Measurements from ENCODE around the gene MPV17. TPM values are rescaled to one million over a fixed set of nuclear protein-coding genes. Genes with fewer than 3 reads are reported as not detected.
"Not testable (repeated sequence)": the region's sequence is repeated elsewhere in the genome, so short reads cannot be mapped to it uniquely, and the experiment has no call there.

MPV17 gene
- total RNA-seq, 6 experiments from 2014 or later: 72.5 to 89.8 (median 83.5) TPM

DNA sequence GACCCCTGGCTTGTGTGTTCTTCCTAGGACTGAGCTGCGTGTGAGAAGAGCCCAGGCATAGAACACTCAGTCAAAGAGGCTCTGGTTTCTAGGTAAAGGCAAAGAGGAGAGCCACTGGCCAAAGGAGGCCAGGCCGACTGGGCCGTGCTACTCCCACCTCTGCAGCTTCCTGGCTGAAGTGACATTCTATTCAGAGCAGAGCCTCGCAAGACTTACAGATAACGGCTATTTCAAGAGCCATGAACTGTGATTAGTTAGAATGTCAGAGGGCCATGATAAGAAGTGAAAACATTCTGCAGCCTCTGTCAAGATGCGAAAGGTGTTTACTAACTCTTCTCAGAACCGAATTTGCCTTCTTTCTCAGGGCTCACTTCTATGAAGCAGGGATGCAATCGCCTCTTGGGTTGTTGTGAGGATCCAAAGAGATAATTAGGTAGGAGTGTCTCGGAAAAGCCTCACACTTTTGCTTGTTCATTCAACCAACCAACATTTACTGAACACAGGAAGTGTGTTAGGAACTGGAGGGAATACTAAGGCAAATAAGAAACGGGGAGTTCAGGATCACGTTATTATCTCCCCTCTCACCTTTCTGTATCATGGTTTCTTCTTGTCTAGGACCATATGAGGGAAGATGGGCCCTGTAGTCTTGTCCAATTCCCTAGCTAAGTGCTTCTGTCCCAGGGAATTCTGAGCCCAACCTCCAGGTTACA is 51.1 kb downstream of the MPV17 start:
- Mint-ChIP-seq H3K4me1 (ENCODE audit: low read depth) (peaks cover 16% of the 10 kb centered on the region), H3K36me3 (ENCODE audit: low read depth) (no peaks in the 10 kb centered on the region), H3K27me3 (ENCODE audit: insufficient read depth) (peaks cover 12% of the 10 kb centered on the region), H3K27ac (no peak overlapping the region), H3K9me3 (no peaks in the 10 kb centered on the region), H3K4me3 (no peak overlapping the region)
- TF ChIP-seq, protein P1, sequence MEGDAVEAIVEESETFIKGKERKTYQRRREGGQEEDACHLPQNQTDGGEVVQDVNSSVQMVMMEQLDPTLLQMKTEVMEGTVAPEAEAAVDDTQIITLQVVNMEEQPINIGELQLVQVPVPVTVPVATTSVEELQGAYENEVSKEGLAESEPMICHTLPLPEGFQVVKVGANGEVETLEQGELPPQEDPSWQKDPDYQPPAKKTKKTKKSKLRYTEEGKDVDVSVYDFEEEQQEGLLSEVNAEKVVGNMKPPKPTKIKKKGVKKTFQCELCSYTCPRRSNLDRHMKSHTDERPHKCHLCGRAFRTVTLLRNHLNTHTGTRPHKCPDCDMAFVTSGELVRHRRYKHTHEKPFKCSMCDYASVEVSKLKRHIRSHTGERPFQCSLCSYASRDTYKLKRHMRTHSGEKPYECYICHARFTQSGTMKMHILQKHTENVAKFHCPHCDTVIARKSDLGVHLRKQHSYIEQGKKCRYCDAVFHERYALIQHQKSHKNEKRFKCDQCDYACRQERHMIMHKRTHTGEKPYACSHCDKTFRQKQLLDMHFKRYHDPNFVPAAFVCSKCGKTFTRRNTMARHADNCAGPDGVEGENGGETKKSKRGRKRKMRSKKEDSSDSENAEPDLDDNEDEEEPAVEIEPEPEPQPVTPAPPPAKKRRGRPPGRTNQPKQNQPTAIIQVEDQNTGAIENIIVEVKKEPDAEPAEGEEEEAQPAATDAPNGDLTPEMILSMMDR (IDR thresholded peaks at IDR 0.05): no peak
- DNase-seq: no peak

GRCh38 chr2:27270670-27271069 is 52.2 kb downstream of the MPV17 start:
- H3K9me3 Mint-ChIP-seq: no peaks in the 10 kb centered on the region
- no peaks in the 10 kb centered on the region for H3K36me3 Mint-ChIP-seq (ENCODE audit: low read depth)
- no peak overlapping the region for H3K4me3 Mint-ChIP-seq
- H3K27me3 Mint-ChIP-seq (ENCODE audit: insufficient read depth): peaks cover 12% of the 10 kb centered on the region
- H3K27ac Mint-ChIP-seq: no peak overlapping the region
- TF ChIP-seq, protein P1 (IDR thresholded peaks at IDR 0.05): no peak
- DNase-seq: no peak
- peaks cover 16% of the 10 kb centered on the region for H3K4me1 Mint-ChIP-seq (ENCODE audit: low read depth)

- no peak overlapping the region for H3K27ac Mint-ChIP-seq
- H3K36me3 Mint-ChIP-seq (ENCODE audit: low read depth): no peaks in the 10 kb centered on the region
- no peak for DNase-seq
- TF ChIP-seq, protein P1 (IDR thresholded peaks at IDR 0.05): no peak
- peaks cover 12% of the 10 kb centered on the region for H3K27me3 Mint-ChIP-seq (ENCODE audit: insufficient read depth)
- peaks cover 16% of the 10 kb centered on the region for H3K4me1 Mint-ChIP-seq (ENCODE audit: low read depth)
- no peak overlapping the region for H3K4me3 Mint-ChIP-seq
- no peaks in the 10 kb centered on the region for H3K9me3 Mint-ChIP-seq
Observed at GRCh38 chr2:27270131-27270530, 52.8 kb downstream of the MPV17 start.

- not testable (repeated sequence) for H3K27ac Mint-ChIP-seq; H3K4me3 Mint-ChIP-seq; DNase-seq; H3K9me3 Mint-ChIP-seq; H3K36me3 Mint-ChIP-seq (ENCODE audit: low read depth)
- Mint-ChIP-seq H3K4me1 (ENCODE audit: low read depth) (peaks cover 22% of the 10 kb centered on the region), H3K27me3 (ENCODE audit: insufficient read depth) (peaks cover 24% of the 10 kb centered on the region)
Observed at GRCh38 chr2:27268296-27268695, 54.6 kb downstream of the MPV17 start.

GRCh38 chr2:27265536-27265870 is 57.4 kb downstream of the MPV17 start:
- TF ChIP-seq, protein P1 (IDR thresholded peaks at IDR 0.05): no peak
- Mint-ChIP-seq H3K27ac (no peak overlapping the region), H3K36me3 (ENCODE audit: low read depth) (no peaks in the 10 kb centered on the region), H3K4me1 (ENCODE audit: low read depth) (peaks cover 19% of the 10 kb centered on the region), H3K27me3 (ENCODE audit: insufficient read depth) (peaks cover 34% of the 10 kb centered on the region), H3K4me3 (no peak overlapping the region), H3K9me3 (no peaks in the 10 kb centered on the region)
- DNase-seq: no peak

GRCh38 chr2:27264753-27265535 is 58.0 kb downstream of the MPV17 start:
- peaks cover 14% of the 10 kb centered on the region for H3K4me1 Mint-ChIP-seq (ENCODE audit: low read depth)
- H3K36me3 Mint-ChIP-seq (ENCODE audit: low read depth): no peaks in the 10 kb centered on the region
- DNase-seq: peak; percentile 28
- H3K27ac Mint-ChIP-seq: no peak overlapping the region
- TF ChIP-seq, protein P1 (IDR thresholded peaks at IDR 0.05): peak; percentile 73
- no peaks in the 10 kb centered on the region for H3K9me3 Mint-ChIP-seq
- peaks cover 36% of the 10 kb centered on the region for H3K27me3 Mint-ChIP-seq (ENCODE audit: insufficient read depth)
- peak overlapping the region; percentile 62 for H3K4me3 Mint-ChIP-seq
